Activated naive CD8-positive, alpha-beta T cell treated with anti-CD3 and anti-CD28 coated beads, Interleukin-2, amount 10 ng/mL, durations not matched to agents 7 days and 5 days (primary cell): ENCODE data around the gene MAT1A. TPM values are rescaled to one million over a fixed set of nuclear protein-coding genes. Genes with fewer than 3 reads are reported as not detected.

Experiments used
- ATAC-seq: fragments of 150-1000 bp; cut with Tn5 transposase; one replicate; pipeline ENCODE4 v1.10.0; 2021; ENCODE audit warnings: low read depth, moderate library complexity
- POLR2A ChIA-PET: fragments of 350-600 bp; sonication (Branson Sonifier 250); formaldehyde crosslinking; loops from one replicate; lab custom pipeline; 2021; ENCODE audit warnings: antibody characterized with exemption; lab: Charles Lee
- DNase-seq: peaks from one replicate; pipeline ENCODE4 v3.0.0; 2021
- H3K27ac Mint-ChIP-seq: one replicate; pipeline ENCODE4 v1.8.0; 2022; ENCODE audit warnings: mild to moderate bottlenecking, mixed read lengths
- H3K27me3 Mint-ChIP-seq: one replicate; pipeline ENCODE4 v1.8.0; 2022; ENCODE audit warnings: mild to moderate bottlenecking, moderate library complexity, mixed read lengths
- H3K36me3 Mint-ChIP-seq: one replicate; pipeline ENCODE4 v1.8.0; 2021; ENCODE audit warnings: mild to moderate bottlenecking, mixed read lengths
- H3K4me1 Mint-ChIP-seq: one replicate; pipeline ENCODE4 v1.8.0; 2021; ENCODE audit warnings: mixed read lengths
- H3K4me3 Mint-ChIP-seq: one replicate; pipeline ENCODE4 v1.8.0; 2022; ENCODE audit warnings: mild to moderate bottlenecking, moderate library complexity, mixed read lengths
- H3K9me3 Mint-ChIP-seq: one replicate; pipeline ENCODE4 v1.8.0; 2021; ENCODE audit warnings: mixed read lengths
- total RNA-seq, 2 experiments: library from RNA; stranded (reverse); gene quantifications; one replicate each; pipeline ENCODE4 v1.2.3, GENCODE V29; 2021

The MAT1A gene
- total RNA-seq, 2 experiments from 2014 or later = not detected

GRCh38 chr10:80278480-80278879 is 11.0 kb downstream of the MAT1A start:
- H3K9me3 Mint-ChIP-seq = no peaks in the 10 kb centered on the region
- H3K27me3 Mint-ChIP-seq = peaks cover 3% of the 10 kb centered on the region
- POLR2A ChIA-PET = no interaction called here
- no peaks in the 10 kb centered on the region for H3K36me3 Mint-ChIP-seq
- DNase-seq = no peak
- no peak overlapping the region for H3K27ac Mint-ChIP-seq
- H3K4me1 Mint-ChIP-seq = no peaks in the 10 kb centered on the region
- no peak overlapping the region for H3K4me3 Mint-ChIP-seq
- no peak for ATAC-seq

GRCh38 chr10:80277567-80278250 is 11.7 kb downstream of the MAT1A start:
- H3K27me3 Mint-ChIP-seq = peaks cover 3% of the 10 kb centered on the region
- no peaks in the 10 kb centered on the region for H3K36me3 Mint-ChIP-seq
- POLR2A ChIA-PET = no interaction called here
- no peaks in the 10 kb centered on the region for H3K9me3 Mint-ChIP-seq
- DNase-seq (no peak), ATAC-seq (no peak)
- H3K4me3 Mint-ChIP-seq = no peak overlapping the region
- no peaks in the 10 kb centered on the region for H3K4me1 Mint-ChIP-seq
- no peak overlapping the region for H3K27ac Mint-ChIP-seq

- POLR2A ChIA-PET = no interaction called here
- H3K9me3 Mint-ChIP-seq = no peaks in the 10 kb centered on the region
- H3K4me1 Mint-ChIP-seq = no peaks in the 10 kb centered on the region
- ATAC-seq (no peak), DNase-seq (no peak)
- H3K27ac Mint-ChIP-seq = no peak overlapping the region
- no peak overlapping the region for H3K4me3 Mint-ChIP-seq
- H3K27me3 Mint-ChIP-seq = peaks cover 3% of the 10 kb centered on the region
- H3K36me3 Mint-ChIP-seq = no peaks in the 10 kb centered on the region
These were observed 12.4 kb downstream of the MAT1A start for GRCh38 chr10:80277016-80277415.

- DNase-seq = no peak
- Mint-ChIP-seq H3K4me3 (no peak overlapping the region), H3K4me1 (peaks cover 1% of the 10 kb centered on the region), H3K27me3 (peaks cover 3% of the 10 kb centered on the region), H3K27ac (no peak overlapping the region), H3K36me3 (no peaks in the 10 kb centered on the region), H3K9me3 (no peaks in the 10 kb centered on the region)
- POLR2A ChIA-PET = no interaction called here
- ATAC-seq = no peak
These were observed 13.1 kb downstream of the MAT1A start for GRCh38 chr10:80276335-80276734.

- peaks cover 1% of the 10 kb centered on the region for H3K9me3 Mint-ChIP-seq
- no peaks in the 10 kb centered on the region for H3K36me3 Mint-ChIP-seq
- no peak for DNase-seq
- H3K4me1 Mint-ChIP-seq = peaks cover 1% of the 10 kb centered on the region
- H3K27me3 Mint-ChIP-seq = peaks cover 3% of the 10 kb centered on the region
- no peak overlapping the region for H3K27ac Mint-ChIP-seq
- POLR2A ChIA-PET = no interaction called here
- no peak for ATAC-seq
- no peak overlapping the region for H3K4me3 Mint-ChIP-seq
These were observed 13.7 kb downstream of the MAT1A start for GRCh38 chr10:80275756-80276155.

GRCh38 chr10:80275135-80275498 is 14.3 kb downstream of the MAT1A start:
- Mint-ChIP-seq H3K4me3 (no peak overlapping the region), H3K27ac (no peak overlapping the region), H3K4me1 (peaks cover 1% of the 10 kb centered on the region), H3K36me3 (no peaks in the 10 kb centered on the region), H3K9me3 (peaks cover 1% of the 10 kb centered on the region), H3K27me3 (peaks cover 3% of the 10 kb centered on the region)
- DNase-seq (no peak), ATAC-seq (no peak)
- POLR2A ChIA-PET = no interaction called here

GRCh38 chr10:80274396-80275134 is 14.9 kb downstream of the MAT1A start:
- peaks cover 1% of the 10 kb centered on the region for H3K9me3 Mint-ChIP-seq
- H3K27me3 Mint-ChIP-seq = peaks cover 3% of the 10 kb centered on the region
- H3K4me3 Mint-ChIP-seq = no peak overlapping the region
- POLR2A ChIA-PET = no interaction called here
- no peaks in the 10 kb centered on the region for H3K36me3 Mint-ChIP-seq
- DNase-seq = no peak
- no peak overlapping the region for H3K27ac Mint-ChIP-seq
- no peak for ATAC-seq
- peaks cover 1% of the 10 kb centered on the region for H3K4me1 Mint-ChIP-seq

GRCh38 chr10:80273523-80274170 is 15.8 kb downstream of the MAT1A start:
- POLR2A ChIA-PET = no interaction called here
- ATAC-seq (no peak), DNase-seq (no peak)
- H3K9me3 Mint-ChIP-seq = peaks cover 1% of the 10 kb centered on the region
- peaks cover 1% of the 10 kb centered on the region for H3K4me1 Mint-ChIP-seq
- no peaks in the 10 kb centered on the region for H3K36me3 Mint-ChIP-seq
- H3K27me3 Mint-ChIP-seq = no peaks in the 10 kb centered on the region
- H3K4me3 Mint-ChIP-seq = no peak overlapping the region
- no peak overlapping the region for H3K27ac Mint-ChIP-seq

- POLR2A ChIA-PET = no interaction called here
- Mint-ChIP-seq H3K9me3 (peaks cover 3% of the 10 kb centered on the region), H3K36me3 (no peaks in the 10 kb centered on the region), H3K4me1 (peaks cover 1% of the 10 kb centered on the region), H3K27me3 (no peaks in the 10 kb centered on the region), H3K4me3 (no peak overlapping the region), H3K27ac (no peak overlapping the region)
- DNase-seq = no peak
- ATAC-seq = no peak
These were observed 16.5 kb downstream of the MAT1A start for GRCh38 chr10:80272793-80273522.

GRCh38 chr10:80271416-80271815 is 18.0 kb downstream of the MAT1A start:
- Mint-ChIP-seq H3K27me3 (no peaks in the 10 kb centered on the region), H3K36me3 (no peaks in the 10 kb centered on the region), H3K27ac (no peak overlapping the region), H3K4me1 (peaks cover 1% of the 10 kb centered on the region), H3K9me3 (peaks cover 3% of the 10 kb centered on the region), H3K4me3 (no peak overlapping the region)
- DNase-seq (no peak), ATAC-seq (no peak)
- POLR2A ChIA-PET = no interaction called here

GRCh38 chr10:80270887-80271286 is 18.6 kb downstream of the MAT1A start:
- DNase-seq (no peak), ATAC-seq (no peak)
- Mint-ChIP-seq H3K4me3 (no peak overlapping the region), H3K27me3 (no peaks in the 10 kb centered on the region), H3K36me3 (no peaks in the 10 kb centered on the region), H3K9me3 (peaks cover 3% of the 10 kb centered on the region), H3K27ac (no peak overlapping the region), H3K4me1 (peaks cover 1% of the 10 kb centered on the region)
- POLR2A ChIA-PET = no interaction called here

GRCh38 chr10:80268938-80269588 is 20.4 kb downstream of the MAT1A start:
- Mint-ChIP-seq H3K4me3 (no peak overlapping the region), H3K36me3 (no peaks in the 10 kb centered on the region), H3K9me3 (peaks cover 3% of the 10 kb centered on the region), H3K4me1 (peaks cover 1% of the 10 kb centered on the region), H3K27ac (no peak overlapping the region), H3K27me3 (peaks cover 3% of the 10 kb centered on the region)
- DNase-seq = no peak
- ATAC-seq = no peak
- POLR2A ChIA-PET = no interaction called here

GRCh38 chr10:80268266-80268665 is 21.2 kb downstream of the MAT1A start:
- POLR2A ChIA-PET = no interaction called here
- no peak for ATAC-seq
- H3K9me3 Mint-ChIP-seq = peaks cover 3% of the 10 kb centered on the region
- peaks cover 1% of the 10 kb centered on the region for H3K4me1 Mint-ChIP-seq
- no peak overlapping the region for H3K4me3 Mint-ChIP-seq
- H3K27me3 Mint-ChIP-seq = peaks cover 3% of the 10 kb centered on the region
- no peak overlapping the region for H3K27ac Mint-ChIP-seq
- DNase-seq = no peak
- H3K36me3 Mint-ChIP-seq = no peaks in the 10 kb centered on the region
